ENCODE data around the gene SNRK.

The SNRK gene

GRCh38 chr3:43335799-43336198 lies 49.5 kb downstream of the SNRK start:
- Histone ChIP-seq H3K4me1 (ENCODE audit: insufficient read depth, low read length) (peaks cover 7% of the 10 kb centered on the region), H3K27me3 (ENCODE audit: control insufficient read depth in 1 of 2, insufficient read depth in 2 of 2, low read length in 2 of 2) (no peaks in the 10 kb centered on the region), H3K9ac (ENCODE audit: low read length) (no peak overlapping the region), H3K9me3 (ENCODE audit: low read length) (no peaks in the 10 kb centered on the region), H3K4me3 (ENCODE audit: low read depth in 1 of 2, low read length in 2 of 2) (no peak overlapping the region), H3K36me3 (ENCODE audit: insufficient read depth, low read length) (peaks cover 16% of the 10 kb centered on the region), H3K27ac (ENCODE audit: low read depth, low read length) (no peak overlapping the region)

GRCh38 chr3:43338295-43338694 lies 52.0 kb downstream of the SNRK start:
- H3K27ac ChIP-seq (ENCODE audit: low read depth, low read length): no peak overlapping the region
- H3K36me3 ChIP-seq (ENCODE audit: insufficient read depth, low read length): peaks cover 27% of the 10 kb centered on the region
- no peaks in the 10 kb centered on the region for H3K27me3 ChIP-seq (ENCODE audit: control insufficient read depth in 1 of 2, insufficient read depth in 2 of 2, low read length in 2 of 2)
- H3K4me3 ChIP-seq (ENCODE audit: low read depth in 1 of 2, low read length in 2 of 2): no peak overlapping the region
- no peaks in the 10 kb centered on the region for H3K9me3 ChIP-seq (ENCODE audit: low read length)
- H3K9ac ChIP-seq (ENCODE audit: low read length): no peak overlapping the region
- H3K4me1 ChIP-seq (ENCODE audit: insufficient read depth, low read length): no peaks in the 10 kb centered on the region

GRCh38 chr3:43340403-43340802 lies 54.1 kb downstream of the SNRK start:
- H3K36me3 ChIP-seq (ENCODE audit: insufficient read depth, low read length): peaks cover 35% of the 10 kb centered on the region
- H3K9me3 ChIP-seq (ENCODE audit: low read length): no peaks in the 10 kb centered on the region
- no peak overlapping the region for H3K27ac ChIP-seq (ENCODE audit: low read depth, low read length)
- no peak overlapping the region for H3K4me3 ChIP-seq (ENCODE audit: low read depth in 1 of 2, low read length in 2 of 2)
- H3K9ac ChIP-seq (ENCODE audit: low read length): no peak overlapping the region
- peaks cover 14% of the 10 kb centered on the region for H3K4me1 ChIP-seq (ENCODE audit: insufficient read depth, low read length)
- H3K27me3 ChIP-seq (ENCODE audit: control insufficient read depth in 1 of 2, insufficient read depth in 2 of 2, low read length in 2 of 2): no peaks in the 10 kb centered on the region

- Histone ChIP-seq H3K36me3 (ENCODE audit: insufficient read depth, low read length) (peaks cover 41% of the 10 kb centered on the region), H3K27me3 (ENCODE audit: control insufficient read depth in 1 of 2, insufficient read depth in 2 of 2, low read length in 2 of 2) (no peaks in the 10 kb centered on the region), H3K9ac (ENCODE audit: low read length) (no peak overlapping the region), H3K4me1 (ENCODE audit: insufficient read depth, low read length) (peaks cover 14% of the 10 kb centered on the region), H3K4me3 (ENCODE audit: low read depth in 1 of 2, low read length in 2 of 2) (no peak overlapping the region), H3K27ac (ENCODE audit: low read depth, low read length) (no peak overlapping the region), H3K9me3 (ENCODE audit: low read length) (no peaks in the 10 kb centered on the region)
Observed at GRCh38 chr3:43341788-43342187, 55.4 kb downstream of the SNRK start.

GRCh38 chr3:43343185-43343584 lies 56.8 kb downstream of the SNRK start:
- Histone ChIP-seq H3K27ac (ENCODE audit: low read depth, low read length) (no peak overlapping the region), H3K4me1 (ENCODE audit: insufficient read depth, low read length) (peaks cover 14% of the 10 kb centered on the region)

GRCh38 chr3:43343815-43344214 lies 57.5 kb downstream of the SNRK start:
- no peak overlapping the region for H3K9ac ChIP-seq (ENCODE audit: low read length)
- H3K27ac ChIP-seq (ENCODE audit: low read depth, low read length): no peak overlapping the region
- H3K4me1 ChIP-seq (ENCODE audit: insufficient read depth, low read length): peaks cover 14% of the 10 kb centered on the region
- H3K9me3 ChIP-seq (ENCODE audit: low read length): no peaks in the 10 kb centered on the region
- H3K27me3 ChIP-seq (ENCODE audit: control insufficient read depth in 1 of 2, insufficient read depth in 2 of 2, low read length in 2 of 2): no peaks in the 10 kb centered on the region
- H3K4me3 ChIP-seq (ENCODE audit: low read depth in 1 of 2, low read length in 2 of 2): no peak overlapping the region
- H3K36me3 ChIP-seq (ENCODE audit: insufficient read depth, low read length): peaks cover 56% of the 10 kb centered on the region

More at GRCh38 chr3:43343185-43343584, 56.8 kb downstream of the SNRK start:
- peaks cover 50% of the 10 kb centered on the region for H3K36me3 ChIP-seq (ENCODE audit: insufficient read depth, low read length)
- no peaks in the 10 kb centered on the region for H3K9me3 ChIP-seq (ENCODE audit: low read length)
- no peaks in the 10 kb centered on the region for H3K27me3 ChIP-seq (ENCODE audit: control insufficient read depth in 1 of 2, insufficient read depth in 2 of 2, low read length in 2 of 2)
- no peak overlapping the region for H3K9ac ChIP-seq (ENCODE audit: low read length)
- H3K4me3 ChIP-seq (ENCODE audit: low read depth in 1 of 2, low read length in 2 of 2): no peak overlapping the region

GRCh38 chr3:43344520-43344919 lies 58.2 kb downstream of the SNRK start:
- Histone ChIP-seq H3K36me3 (ENCODE audit: insufficient read depth, low read length) (peaks cover 63% of the 10 kb centered on the region), H3K9ac (ENCODE audit: low read length) (no peak overlapping the region), H3K4me3 (ENCODE audit: low read depth in 1 of 2, low read length in 2 of 2) (no peak overlapping the region), H3K27me3 (ENCODE audit: control insufficient read depth in 1 of 2, insufficient read depth in 2 of 2, low read length in 2 of 2) (no peaks in the 10 kb centered on the region), H3K4me1 (ENCODE audit: insufficient read depth, low read length) (peaks cover 14% of the 10 kb centered on the region), H3K27ac (ENCODE audit: low read depth, low read length) (no peak overlapping the region), H3K9me3 (ENCODE audit: low read length) (no peaks in the 10 kb centered on the region)

- Histone ChIP-seq H3K9me3 (ENCODE audit: low read length) (no peaks in the 10 kb centered on the region), H3K4me3 (ENCODE audit: low read depth in 1 of 2, low read length in 2 of 2) (no peak overlapping the region), H3K4me1 (ENCODE audit: insufficient read depth, low read length) (peaks cover 14% of the 10 kb centered on the region), H3K27me3 (ENCODE audit: control insufficient read depth in 1 of 2, insufficient read depth in 2 of 2, low read length in 2 of 2) (no peaks in the 10 kb centered on the region), H3K27ac (ENCODE audit: low read depth, low read length) (no peak overlapping the region), H3K36me3 (ENCODE audit: insufficient read depth, low read length) (peaks cover 63% of the 10 kb centered on the region), H3K9ac (ENCODE audit: low read length) (no peak overlapping the region)
Observed at GRCh38 chr3:43345246-43345645, 58.9 kb downstream of the SNRK start.

GRCh38 chr3:43345877-43346276 lies 59.5 kb downstream of the SNRK start:
- Histone ChIP-seq H3K4me3 (ENCODE audit: low read depth in 1 of 2, low read length in 2 of 2) (no peak overlapping the region), H3K27ac (ENCODE audit: low read depth, low read length) (no peak overlapping the region), H3K36me3 (ENCODE audit: insufficient read depth, low read length) (peaks cover 60% of the 10 kb centered on the region)

GRCh38 chr3:43346978-43347749 lies 60.8 kb downstream of the SNRK start:
- no peaks in the 10 kb centered on the region for H3K27me3 ChIP-seq (ENCODE audit: control insufficient read depth in 1 of 2, insufficient read depth in 2 of 2, low read length in 2 of 2)
- peaks cover 58% of the 10 kb centered on the region for H3K36me3 ChIP-seq (ENCODE audit: insufficient read depth, low read length)
- H3K27ac ChIP-seq (ENCODE audit: low read depth, low read length): no peak overlapping the region
- no peak overlapping the region for H3K9ac ChIP-seq (ENCODE audit: low read length)
- no peak overlapping the region for H3K4me3 ChIP-seq (ENCODE audit: low read depth in 1 of 2, low read length in 2 of 2)
- H3K4me1 ChIP-seq (ENCODE audit: insufficient read depth, low read length): peaks cover 14% of the 10 kb centered on the region
- H3K9me3 ChIP-seq (ENCODE audit: low read length): no peaks in the 10 kb centered on the region

More at GRCh38 chr3:43345877-43346276, 59.5 kb downstream of the SNRK start:
- Histone ChIP-seq H3K9me3 (ENCODE audit: low read length) (no peaks in the 10 kb centered on the region), H3K9ac (ENCODE audit: low read length) (no peak overlapping the region), H3K4me1 (ENCODE audit: insufficient read depth, low read length) (peaks cover 14% of the 10 kb centered on the region), H3K27me3 (ENCODE audit: control insufficient read depth in 1 of 2, insufficient read depth in 2 of 2, low read length in 2 of 2) (no peaks in the 10 kb centered on the region)

GRCh38 chr3:43347774-43348173 lies 61.4 kb downstream of the SNRK start:
- Histone ChIP-seq H3K36me3 (ENCODE audit: insufficient read depth, low read length) (peaks cover 53% of the 10 kb centered on the region), H3K27ac (ENCODE audit: low read depth, low read length) (no peak overlapping the region), H3K4me1 (ENCODE audit: insufficient read depth, low read length) (peaks cover 14% of the 10 kb centered on the region), H3K4me3 (ENCODE audit: low read depth in 1 of 2, low read length in 2 of 2) (no peak overlapping the region), H3K27me3 (ENCODE audit: control insufficient read depth in 1 of 2, insufficient read depth in 2 of 2, low read length in 2 of 2) (no peaks in the 10 kb centered on the region), H3K9ac (ENCODE audit: low read length) (no peak overlapping the region), H3K9me3 (ENCODE audit: low read length) (no peaks in the 10 kb centered on the region)

GRCh38 chr3:43348350-43348749 lies 62.0 kb downstream of the SNRK start:
- Histone ChIP-seq H3K4me3 (ENCODE audit: low read depth in 1 of 2, low read length in 2 of 2) (no peak overlapping the region), H3K4me1 (ENCODE audit: insufficient read depth, low read length) (peaks cover 14% of the 10 kb centered on the region), H3K36me3 (ENCODE audit: insufficient read depth, low read length) (peaks cover 49% of the 10 kb centered on the region), H3K27ac (ENCODE audit: low read depth, low read length) (no peak overlapping the region), H3K9ac (ENCODE audit: low read length) (no peak overlapping the region), H3K9me3 (ENCODE audit: low read length) (no peaks in the 10 kb centered on the region), H3K27me3 (ENCODE audit: control insufficient read depth in 1 of 2, insufficient read depth in 2 of 2, low read length in 2 of 2) (no peaks in the 10 kb centered on the region)

Data from muscle layer of colon (tissue), 2 donors.